CD4-positive, alpha-beta T cell treated with Interleukin-15 for 4 hours (primary cell): Measurements from ENCODE around the gene PTPRM.

Experiments used
- DNase-seq: peaks from one replicate; pipeline ENCODE4 v3.0.0-alpha.2; 2020; ENCODE audit warnings: low spot score

Gene PTPRM

DNA sequence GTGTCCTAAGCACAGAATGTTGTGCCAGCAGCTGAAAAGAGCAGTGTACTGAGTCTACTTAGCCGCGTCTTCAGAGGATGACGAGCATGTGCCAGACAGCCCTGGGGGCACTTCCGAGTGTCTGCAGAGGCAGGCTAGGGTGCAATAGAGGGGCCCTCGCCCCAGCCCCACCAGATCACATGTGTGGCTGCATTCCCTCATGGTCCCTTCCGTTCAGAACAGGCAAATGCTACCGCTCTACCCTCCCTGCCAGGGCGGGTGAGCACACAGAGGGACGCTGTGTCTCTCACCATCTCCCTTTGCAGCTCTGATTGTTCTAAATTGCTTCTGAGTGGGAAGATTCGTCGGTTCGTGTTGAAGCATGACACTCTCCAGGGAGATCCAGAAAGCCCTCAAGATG is 829.9 kb downstream of the PTPRM start:
- DNase-seq = no peak

DNA sequence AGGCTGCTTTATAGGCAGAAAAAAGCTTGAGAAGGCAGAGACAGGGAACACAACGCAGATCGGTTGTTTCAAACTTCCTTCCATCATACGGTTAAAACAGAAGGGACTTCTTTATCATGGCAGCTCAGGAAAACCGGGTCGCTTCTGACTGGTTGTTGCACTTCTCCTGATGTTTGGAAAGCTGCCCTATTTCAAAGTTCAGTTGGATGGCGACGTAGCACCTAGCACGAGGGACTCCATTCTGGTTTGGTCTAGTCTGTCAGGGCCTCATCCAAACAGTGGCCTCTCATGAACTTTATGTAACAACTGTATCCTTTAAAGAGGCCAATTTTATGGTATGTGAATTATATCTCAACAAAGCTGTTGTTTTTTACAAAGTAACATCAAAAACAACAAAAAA is 832.0 kb downstream of the PTPRM start:
- no peak for DNase-seq

DNA sequence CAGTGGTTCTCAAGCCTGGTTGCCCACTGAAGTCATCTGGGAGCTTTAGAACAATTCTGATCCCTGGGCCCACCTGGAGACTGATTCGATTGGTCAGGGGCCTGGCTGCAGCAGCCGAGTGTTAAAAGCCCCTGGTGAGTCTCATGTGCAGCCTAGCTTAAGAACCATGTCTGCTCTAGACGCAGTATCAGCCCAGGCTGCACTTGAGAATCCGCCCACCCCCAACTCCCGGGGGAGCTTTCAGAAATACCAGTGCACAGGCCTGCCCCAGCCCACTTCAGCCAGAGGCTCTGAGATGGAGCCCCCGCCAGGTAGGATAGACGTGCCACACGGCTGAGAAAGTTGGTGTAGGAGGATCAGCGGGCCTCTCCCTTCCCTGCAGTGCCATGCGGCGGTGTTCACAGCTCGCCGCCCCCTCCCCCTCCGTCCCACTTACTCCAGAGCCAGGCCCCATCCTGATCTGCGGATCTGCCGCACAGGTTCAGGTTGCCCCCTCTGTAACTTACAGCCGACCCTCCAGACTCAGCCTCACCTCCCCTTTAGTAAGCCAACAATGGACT is 833.2 kb downstream of the PTPRM start:
- no peak for DNase-seq

DNA sequence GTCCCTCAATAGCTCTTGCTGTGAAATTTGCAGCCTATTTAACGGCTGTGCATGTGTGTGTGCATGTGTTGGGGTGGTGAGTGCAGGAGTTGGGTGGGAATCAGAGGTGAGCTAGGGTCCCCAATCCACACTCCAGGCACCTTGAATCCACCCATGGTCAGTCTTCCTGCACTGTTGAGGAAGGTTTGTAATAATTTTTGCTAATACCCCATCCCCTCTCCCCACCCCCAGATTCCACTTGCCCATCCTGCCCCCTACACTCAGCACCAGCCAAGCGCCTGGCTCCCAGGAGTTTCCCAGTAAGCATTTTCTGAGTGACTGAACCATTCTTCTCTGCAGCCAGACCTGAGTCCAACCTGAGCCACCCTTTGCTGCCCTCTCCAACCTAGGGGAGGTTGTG is 833.7 kb downstream of the PTPRM start:
- no peak for DNase-seq

DNA sequence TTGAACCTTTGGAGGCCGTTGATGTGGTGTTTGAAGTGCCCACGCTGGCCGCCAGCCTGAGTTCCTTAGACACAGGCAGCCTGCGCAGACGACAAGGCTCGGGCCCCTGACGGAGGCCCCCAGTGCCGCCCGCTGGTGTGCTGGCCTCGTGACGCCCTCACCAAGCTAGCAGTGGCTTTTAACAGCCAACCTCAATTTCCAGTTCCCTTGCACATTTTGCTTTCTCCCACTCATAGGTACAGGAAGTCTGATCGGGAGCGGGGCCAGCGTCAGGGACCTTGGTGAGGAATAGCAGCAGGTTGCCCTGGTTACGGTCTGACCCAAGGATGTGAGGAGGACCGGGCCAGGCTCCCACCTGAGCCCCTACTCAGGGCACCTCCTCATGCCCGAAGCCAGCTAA is 834.5 kb downstream of the PTPRM start:
- no peak for DNase-seq

DNA sequence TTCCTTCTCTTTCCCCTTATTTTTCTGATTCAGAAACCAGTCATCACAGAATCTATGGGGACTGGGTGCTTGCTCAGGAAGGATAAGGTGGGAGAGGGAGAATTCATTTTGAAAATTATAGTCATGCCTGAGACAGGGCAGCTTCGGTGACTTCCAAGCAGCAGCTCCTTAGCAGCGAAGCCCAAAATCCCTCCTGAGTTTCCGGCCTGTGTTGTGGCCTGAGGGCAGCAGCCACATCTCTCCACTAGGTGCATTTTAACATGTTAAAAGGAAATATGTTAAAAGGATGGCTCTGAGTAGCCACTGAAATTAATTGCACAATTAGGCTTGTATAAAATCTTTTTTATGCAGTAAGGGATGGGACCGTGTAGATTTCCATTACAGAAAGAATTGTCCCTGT is 835.1 kb downstream of the PTPRM start:
- no peak for DNase-seq

DNA sequence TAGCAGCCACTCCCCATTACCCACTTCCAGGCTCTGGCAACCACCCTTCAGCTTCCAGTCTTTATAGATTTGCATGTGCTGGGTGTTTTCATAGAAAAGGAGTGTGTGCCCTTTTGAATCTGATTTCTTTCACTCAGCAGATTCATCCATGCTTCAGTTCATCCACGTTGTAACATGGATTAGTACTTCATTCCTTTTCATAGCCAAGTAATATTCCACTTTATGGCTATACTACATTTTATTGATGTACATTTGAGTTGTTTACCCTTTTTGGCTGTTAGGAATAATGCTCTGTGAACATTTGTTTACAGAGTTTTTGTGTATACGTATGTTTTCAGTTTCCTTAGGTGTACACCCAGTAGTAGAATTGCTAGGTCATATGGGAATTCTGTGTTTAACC is 836.6 kb downstream of the PTPRM start:
- DNase-seq = no peak

DNA sequence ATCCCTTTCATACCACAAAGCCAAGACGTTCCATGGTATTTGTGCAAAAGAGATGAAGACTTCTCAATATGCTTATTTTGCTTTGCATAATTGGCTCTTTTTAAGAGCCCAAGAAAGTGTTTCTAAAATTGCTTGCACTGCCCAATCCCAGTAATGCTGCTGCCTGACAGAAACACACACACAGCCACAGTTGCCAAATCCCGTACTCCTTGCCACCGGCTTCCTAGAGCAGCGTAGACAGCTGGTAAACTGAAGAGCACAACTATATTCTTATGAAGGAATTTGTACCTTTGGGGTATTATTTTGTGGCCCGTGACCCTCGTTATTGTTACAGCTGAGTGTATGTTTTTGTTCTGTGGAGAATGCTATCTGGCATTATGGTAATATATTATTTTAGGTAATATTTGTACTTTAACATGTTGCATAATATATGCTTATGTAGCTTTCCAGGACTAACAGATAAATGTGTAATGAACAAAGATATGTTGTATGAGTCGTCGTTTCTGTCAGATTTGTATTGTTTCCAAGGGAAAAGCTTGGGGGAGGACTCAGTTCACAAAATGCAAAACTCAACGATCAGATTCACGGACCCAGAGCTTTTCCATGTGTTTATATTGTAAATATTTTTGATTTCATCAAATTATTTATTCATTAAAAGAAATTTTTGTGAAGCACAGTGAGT is 839.2 kb downstream of the PTPRM start:
- DNase-seq = no peak

DNA sequence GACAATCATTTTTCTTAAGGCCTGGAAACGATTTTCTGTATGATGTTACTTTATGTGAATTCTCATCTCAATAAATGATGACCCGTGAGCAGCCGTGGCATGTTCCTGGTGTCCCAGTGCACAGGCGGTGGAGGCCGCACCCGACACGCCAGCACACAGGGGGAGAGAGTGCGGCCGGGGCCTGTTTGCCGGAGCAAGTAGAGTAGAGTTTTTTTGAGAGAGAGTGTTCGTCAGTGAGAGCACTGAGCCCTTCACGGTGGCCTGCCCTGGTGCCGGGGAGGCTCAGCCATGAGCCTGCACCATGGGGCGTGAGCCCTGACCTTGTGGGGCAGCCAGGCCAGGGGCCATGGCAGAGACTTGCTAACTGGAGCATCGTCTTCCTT is 839.7 kb downstream of the PTPRM start:
- no peak for DNase-seq

DNA sequence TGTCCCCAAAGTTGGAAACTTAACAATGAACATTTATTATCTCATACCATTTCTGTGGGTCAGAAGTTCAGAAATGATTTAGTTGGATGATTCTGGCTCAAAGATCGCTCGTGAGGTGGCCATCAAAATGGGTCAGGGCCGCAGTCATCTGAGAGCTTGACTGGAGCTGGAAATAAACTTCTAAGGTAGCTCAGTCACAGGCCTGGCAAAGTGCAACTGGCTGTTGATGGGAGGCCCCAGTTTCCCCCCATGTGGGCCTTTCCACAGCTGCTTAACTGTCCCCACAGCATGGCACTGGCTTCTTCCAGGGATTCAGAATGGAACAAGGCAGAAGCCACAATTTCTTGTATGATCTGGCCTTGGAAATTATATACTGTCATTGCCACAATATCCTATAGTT is 842.0 kb downstream of the PTPRM start:
- no peak for DNase-seq

DNA sequence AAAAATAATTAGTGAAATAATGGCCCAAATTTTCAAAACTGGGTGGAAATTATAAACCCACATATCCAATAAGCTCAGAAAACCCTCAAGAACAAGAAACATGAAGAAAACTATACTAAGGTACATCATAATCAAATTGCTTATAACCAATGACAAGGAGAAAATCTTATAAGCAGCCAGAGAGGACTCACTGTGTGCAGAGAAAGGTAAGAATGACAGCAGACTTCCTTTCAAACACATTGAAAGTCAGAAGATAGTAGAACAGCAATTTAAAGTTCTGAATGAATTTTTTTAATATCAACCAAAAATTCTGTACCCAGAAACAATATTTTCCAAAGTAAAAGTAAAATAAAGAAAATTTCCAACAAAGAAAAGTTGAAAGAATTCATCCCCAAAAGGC is 844.4 kb downstream of the PTPRM start:
- DNase-seq = no peak

DNA sequence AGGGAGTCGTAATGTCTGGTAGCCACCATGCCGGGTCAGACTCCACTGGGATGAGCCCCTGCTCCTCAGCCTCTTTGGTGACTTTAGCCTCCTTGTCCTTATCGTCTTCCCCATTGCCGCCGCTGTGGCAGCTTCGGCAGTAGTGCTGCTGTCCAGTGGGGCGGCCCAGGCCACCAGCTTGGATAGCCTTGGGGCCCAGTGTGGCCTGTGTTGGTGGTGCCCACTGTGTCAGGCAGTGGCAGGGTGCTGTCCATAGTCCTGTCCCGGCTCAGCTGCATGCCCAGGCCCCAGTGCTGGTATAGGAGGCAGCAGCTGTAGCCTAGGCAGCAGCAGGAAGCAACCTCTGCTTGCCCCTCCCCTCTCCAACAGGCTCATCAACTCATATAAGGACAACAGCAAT is 845.0 kb downstream of the PTPRM start:
- no peak for DNase-seq

DNA sequence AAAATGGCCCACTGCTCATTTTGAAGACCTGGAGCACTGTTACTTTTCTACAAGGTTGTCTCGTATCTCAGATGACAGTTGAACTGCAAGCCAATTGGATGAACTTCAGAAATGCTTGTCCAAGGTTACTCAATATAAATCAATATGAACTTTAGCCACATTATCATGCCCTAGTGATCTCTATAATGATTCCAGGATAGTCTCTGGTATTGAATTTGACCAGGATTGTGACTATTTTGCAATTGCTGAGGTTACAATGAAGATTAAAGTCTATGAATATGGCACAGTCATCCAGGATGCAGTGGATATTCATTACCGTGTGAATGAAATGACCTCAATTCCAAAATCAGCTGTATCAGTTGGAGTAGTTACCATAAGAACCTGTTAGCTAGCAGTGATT is 846.1 kb downstream of the PTPRM start:
- no peak for DNase-seq

DNA sequence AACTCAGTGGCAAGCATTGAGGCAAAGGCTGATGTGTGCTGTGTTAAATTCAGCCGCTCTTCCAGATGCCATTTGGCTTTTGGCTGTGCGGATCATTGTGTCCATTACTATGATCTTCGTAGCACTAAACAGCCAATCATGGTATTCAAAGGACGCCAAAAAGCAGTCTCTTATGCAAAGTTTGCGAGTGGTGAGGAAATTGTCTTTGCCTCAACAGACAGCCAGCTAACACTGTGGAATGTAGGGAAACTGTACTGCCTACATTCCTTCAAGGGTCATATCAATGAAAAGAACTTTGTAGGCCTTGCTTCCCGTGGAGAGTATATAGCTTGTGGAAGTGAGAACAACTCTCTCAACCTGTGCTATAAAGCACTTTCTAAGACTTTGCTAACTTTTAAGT is 846.6 kb downstream of the PTPRM start:
- DNase-seq = no peak

DNA sequence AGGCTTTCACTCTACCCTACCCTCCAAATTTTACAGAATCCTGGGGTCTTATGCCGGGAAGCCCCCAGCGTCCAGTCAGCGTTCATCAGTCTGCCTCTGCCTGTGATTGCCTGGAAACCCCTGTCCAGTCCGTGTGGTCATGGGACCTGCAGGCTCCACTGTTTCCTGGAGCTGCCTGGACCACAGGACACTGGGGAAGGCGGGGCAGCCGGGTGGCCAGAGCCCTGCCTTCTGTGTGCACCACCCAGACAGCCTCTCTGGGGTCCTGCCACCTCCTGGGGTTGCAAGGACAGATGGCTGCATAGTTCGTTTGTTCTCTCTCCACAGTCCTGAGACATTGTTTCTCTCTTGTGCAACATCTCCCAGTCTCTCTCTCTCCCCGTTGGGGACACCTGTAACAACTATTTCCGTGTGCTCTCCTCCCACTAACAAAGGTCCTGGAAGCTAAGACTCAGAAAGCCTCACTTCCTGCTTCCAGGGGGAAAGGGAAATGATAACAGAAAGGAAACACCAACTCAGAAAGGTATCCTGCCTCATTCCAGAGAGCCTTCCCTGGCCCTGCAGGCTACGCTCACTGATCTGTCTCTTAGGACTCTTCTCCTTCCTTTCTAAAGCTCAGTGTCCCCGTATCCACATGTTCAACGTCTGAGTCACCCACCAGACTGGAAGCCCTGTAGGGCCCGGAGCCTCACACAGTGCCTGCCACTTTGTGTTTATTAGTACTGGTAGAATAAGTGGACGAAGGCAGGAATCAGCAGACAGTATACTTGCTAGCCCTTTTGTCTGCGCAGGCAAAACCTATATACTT is 849.3 kb downstream of the PTPRM start:
- DNase-seq = no peak

DNA sequence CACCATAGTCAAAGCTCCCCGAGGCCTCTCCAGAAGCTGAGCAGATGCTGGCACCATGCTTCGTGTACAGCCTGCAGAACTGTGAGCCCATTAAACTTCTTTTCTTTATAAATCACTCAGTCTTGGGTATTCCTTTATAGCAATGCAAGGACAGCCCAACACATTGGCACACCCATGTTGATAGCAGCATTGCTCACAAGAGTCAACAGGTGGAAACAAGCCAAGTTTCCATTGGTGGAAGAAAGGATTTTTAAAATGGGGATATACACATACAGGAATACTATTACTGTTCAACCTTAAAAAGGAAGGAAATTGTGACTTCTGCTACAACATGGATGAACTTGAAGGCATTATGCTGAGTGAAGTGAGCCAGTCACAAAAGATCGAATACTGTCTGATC is 855.3 kb downstream of the PTPRM start:
- DNase-seq = no peak

DNA sequence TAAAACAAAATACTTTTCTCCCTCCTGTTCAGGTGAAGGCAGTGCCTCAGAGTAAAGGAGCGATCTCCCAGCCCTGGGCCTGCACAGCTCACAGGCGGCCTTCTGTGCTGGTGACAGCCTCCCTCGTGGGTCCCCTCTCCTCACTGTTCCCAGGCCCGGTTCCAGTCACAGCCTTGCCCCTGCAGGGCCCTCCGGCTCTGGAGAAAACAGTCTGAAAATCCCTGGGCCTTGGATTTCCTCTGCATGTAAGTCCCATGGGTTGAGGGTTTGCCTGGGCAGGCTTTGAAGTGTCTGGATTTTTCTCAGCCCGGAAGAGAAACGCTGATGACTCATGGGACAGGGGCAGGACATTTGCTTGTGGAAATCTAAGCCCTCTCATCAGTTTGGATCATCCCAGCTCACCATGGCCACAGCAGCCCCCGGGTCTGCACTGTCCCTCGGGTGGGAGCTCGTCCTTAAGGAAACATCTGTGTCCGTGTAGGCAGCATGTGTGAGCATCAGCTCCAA is 856.0 kb downstream of the PTPRM start:
- no peak for DNase-seq

DNA sequence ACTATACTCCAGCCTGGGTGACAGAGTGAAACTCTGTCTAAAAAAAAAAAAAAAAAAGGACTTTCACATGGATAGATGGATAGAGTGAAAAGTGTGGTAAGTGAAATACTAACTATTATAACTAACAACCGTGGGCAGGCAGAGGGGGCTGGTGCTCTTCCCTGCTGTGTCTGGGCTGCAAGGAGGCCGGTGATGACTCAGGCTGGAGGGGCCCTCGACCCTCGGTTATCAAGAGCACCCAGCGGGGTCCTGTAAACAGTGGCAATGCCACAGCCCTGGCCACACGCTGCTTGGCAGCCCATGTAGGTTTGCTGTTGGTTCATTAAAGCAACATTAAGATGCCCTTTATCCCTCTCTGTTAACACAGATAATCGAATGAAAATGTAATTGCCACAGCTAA is 857.4 kb downstream of the PTPRM start:
- DNase-seq = no peak

DNA sequence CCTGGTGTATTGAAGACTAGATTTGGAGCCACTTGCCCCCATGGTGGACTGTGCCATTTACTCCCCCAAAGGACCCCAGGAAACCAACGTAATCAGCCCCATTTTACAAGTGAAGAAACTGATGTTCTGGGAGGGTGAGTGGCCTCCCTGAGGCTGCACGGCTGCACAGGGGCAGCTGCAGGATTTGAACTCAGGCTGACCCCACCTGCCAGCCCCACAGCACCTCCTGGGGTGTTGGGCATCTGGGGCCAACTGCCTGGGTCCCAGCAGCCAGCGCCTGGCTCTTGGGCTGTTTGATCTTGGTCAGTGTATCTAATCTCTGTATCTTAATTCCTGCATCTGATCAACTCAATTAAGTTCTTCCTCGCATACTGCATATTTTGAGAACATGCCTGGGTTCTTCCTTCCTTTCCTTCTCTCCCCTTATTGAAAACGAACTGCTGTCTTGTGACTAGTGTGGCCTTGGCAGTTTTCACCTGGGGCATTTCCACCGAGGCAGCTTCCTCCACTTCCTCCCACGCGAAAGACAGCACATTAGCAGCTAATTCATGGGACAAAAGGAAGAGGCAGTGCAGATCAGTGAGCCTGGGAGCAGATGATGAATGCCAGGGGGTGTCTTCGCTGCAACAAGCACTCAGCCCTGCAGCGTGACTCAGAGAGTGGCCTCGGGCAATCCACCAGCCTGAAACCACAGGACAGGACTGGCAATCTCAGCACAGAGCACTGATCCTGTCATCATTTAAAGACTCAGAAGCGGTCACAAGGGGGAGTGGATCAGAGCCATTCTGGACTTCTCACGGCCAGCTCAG is 858.0 kb downstream of the PTPRM start:
- DNase-seq = no peak

DNA sequence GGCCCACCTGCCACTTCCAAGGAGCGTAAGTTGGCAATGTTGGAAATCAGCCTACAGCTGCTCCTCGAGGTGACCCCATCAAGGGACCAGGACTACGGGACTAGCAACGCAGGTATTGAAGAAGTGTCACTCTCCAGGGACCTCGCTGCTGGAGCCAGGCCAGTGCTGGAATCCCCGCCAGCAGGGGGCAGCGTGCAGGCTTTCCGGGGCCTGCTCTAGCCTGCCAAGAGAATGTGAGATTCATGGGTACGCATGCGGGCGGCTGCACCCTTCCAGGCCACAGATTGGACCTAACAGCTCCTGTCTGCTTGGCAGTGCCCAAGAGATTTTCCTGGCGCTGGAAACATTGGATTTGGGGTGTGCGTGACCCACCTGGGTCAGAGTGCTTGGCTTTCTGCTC is 859.3 kb downstream of the PTPRM start:
- no peak for DNase-seq

DNA sequence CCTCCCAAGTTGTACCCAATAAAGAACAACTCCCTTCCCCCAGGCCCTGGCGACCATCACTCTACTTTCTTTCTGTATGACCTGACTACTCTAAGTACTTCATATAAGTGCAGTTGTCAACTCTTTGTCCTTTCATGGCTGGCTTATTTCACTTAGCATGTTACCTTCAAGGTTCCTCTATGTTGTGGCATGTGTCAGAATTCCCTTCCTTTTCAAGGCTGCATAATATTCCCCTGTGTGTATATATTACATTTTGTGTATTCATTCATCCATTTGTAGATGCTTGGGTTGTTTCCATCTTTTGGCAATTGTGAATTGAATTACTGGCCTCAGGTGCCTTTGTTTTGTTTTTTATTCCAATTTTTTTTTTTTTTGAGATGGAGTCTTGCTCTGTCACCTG is 860.2 kb downstream of the PTPRM start:
- no peak for DNase-seq

DNA sequence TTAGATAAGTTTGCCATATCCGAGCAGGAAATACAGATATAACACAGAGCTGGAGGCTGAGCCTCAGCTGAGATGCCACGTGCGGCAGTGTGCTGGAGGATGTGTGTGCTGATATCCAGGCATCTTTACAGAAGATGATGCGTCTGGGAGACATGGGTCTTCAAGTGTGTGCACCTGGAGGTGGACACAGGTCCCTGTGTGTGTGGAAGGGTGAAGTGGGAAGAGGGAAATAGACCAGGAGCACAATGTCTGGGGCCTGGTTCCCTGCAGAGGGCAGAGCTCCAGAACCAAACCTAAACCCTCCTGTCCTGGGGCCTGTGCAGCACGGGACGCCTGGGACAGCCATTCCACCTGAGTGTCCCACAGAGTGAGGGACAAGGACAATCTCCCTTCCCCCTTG is 861.8 kb downstream of the PTPRM start:
- DNase-seq = no peak

DNA sequence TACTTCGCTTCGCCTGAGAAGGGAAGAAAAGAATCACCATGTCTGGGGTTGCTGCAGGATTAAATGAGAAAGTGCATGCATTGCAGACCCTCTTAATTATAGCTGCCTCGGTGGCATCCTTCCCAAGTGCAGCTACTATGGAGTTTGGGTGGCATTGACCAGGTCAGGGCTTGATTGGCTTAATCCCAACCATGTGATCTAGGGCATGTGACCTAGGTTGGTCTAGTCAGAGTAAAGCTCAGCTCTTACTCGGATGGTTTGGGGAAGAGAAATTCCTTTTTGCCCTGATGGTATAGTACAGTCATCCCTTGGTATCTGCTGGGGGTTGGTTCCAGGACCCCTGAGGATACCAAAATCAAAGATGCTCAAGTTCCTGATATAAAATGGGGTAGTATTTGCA is 863.9 kb downstream of the PTPRM start:
- no peak for DNase-seq
